NCI-H2196 (cell line): ENCODE data around the gene GAMT.

Experiments used
- DNase-seq: peaks from one replicate; lab custom pipeline; 2025; ENCODE audit not compliant: unreplicated experiment; lab: John Stamatoyannopoulos, UW

Gene GAMT

GRCh38 chr19:1366899-1367870 lies 34.2 kb downstream of the GAMT start:
- DNase-seq, result no peak

GRCh38 chr19:1366296-1366695 lies 35.0 kb downstream of the GAMT start:
- no peak for DNase-seq

GRCh38 chr19:1365319-1366269 lies 35.7 kb downstream of the GAMT start:
- DNase-seq, result no peak

- no peak for DNase-seq
Measured at GRCh38 chr19:1364070-1364704, 37.2 kb downstream of the GAMT start.

GRCh38 chr19:1363599-1363998 lies 37.7 kb downstream of the GAMT start:
- DNase-seq, result no peak

- no peak for DNase-seq
Measured at GRCh38 chr19:1362387-1363257, 38.7 kb downstream of the GAMT start.

GRCh38 chr19:1361601-1362386 lies 39.5 kb downstream of the GAMT start:
- DNase-seq, result no peak

GRCh38 chr19:1360818-1361461 lies 40.4 kb downstream of the GAMT start:
- DNase-seq, result no peak

- no peak for DNase-seq
Measured at GRCh38 chr19:1360126-1360817, 41.1 kb downstream of the GAMT start.

GRCh38 chr19:1357531-1358109 lies 43.7 kb downstream of the GAMT start:
- DNase-seq, result no peak

- no peak for DNase-seq
Measured at GRCh38 chr19:1356508-1356865, 44.9 kb downstream of the GAMT start.

GRCh38 chr19:1355568-1356507 lies 45.5 kb downstream of the GAMT start:
- DNase-seq, result no peak

GRCh38 chr19:1354970-1355567 lies 46.3 kb downstream of the GAMT start:
- DNase-seq, result no peak

- no peak for DNase-seq
Measured at GRCh38 chr19:1353144-1353543, 48.2 kb downstream of the GAMT start.

- DNase-seq, result no peak
Measured at GRCh38 chr19:1351381-1351851, 49.9 kb downstream of the GAMT start.

- no peak for DNase-seq
Measured at GRCh38 chr19:1350867-1351266, 50.5 kb downstream of the GAMT start.
